HG02938 (cell line): ENCODE measurements around the gene PNLIPRP3.

Experiments
- ATAC-seq: cut with Tn5 transposase; IDR thresholded peaks from one replicate; pipeline ENCODE4 v1.9.1; 2021; ENCODE audit warnings: mild to moderate bottlenecking, moderate library complexity; ENCODE audit not compliant: unreplicated experiment

PNLIPRP3 gene

DNA sequence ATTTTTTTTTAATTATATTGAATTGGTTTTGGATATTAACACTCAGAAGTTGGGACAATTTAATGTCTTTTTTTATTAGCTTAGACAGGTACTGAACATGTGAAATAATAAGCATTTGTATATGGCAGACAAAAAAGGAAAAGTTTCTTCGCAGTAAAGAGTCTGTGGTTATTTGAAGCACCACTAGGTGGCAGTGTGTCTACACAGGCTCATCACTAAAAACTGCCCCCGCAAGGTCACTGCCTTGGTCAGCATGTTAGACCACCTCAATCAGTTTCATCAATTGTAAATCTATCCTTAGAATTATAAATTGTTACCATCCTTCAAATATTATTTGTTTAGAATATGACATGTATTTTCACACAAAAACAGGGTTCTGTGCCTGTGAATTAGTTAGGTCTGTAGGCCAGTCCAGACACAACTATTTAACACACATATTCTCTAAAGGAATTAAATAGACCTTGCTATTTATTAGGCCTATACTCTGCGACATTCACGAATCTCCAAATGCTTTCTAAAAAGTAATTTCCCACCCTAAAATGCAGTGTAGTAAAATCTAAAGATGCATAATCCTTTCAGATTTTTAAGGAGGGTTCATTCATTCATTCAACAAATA, 17.0 kb downstream of the PNLIPRP3 start:
- ATAC-seq, result peak; percentile 90

DNA sequence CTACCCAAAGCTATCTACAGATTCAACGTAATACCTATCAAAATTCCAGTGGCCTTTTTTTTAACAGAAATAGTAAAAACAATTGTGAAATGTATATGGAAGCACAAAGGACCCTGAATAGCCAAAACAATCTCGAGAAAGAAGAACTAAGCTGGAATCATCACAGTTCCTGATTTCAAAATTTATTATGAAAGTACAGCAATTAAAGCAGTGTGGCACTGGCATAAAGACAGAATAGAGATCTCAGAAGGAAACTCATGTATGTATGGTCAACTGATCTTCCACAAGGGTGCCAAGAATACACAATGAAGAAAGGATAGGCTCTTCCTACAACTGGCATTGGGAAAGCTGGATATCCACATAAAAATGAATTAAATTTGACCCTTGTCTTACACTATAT, 23.2 kb downstream of the PNLIPRP3 start:
- no peak for ATAC-seq

DNA sequence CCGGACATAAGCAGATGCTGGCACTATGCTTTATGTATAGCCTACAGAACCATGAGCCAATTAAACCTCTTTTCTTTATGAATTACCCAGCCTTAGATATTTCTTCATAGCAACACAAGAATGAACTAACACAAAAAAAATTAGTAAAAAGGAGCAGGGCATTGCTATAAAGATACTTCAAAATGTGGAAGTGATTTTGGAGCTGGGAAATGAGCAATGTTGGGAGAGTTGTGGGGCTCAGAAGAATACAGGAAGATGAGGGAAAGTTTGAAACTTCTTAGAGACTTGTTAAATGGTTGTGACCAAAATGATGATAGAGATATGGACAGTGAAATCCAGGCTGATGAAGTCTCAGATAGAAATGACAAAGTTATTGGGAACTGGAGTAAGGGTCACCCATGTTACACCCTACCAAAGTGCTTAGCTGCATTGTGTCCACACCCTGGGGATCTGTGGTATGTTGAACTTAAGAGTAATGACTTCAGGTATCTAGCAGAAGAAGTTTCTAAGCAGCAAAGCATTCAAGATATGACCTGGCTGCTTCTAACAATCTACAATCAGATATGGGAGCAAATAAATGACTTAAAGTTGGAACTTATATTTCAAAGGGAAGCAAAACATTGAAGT, 24.2 kb downstream of the PNLIPRP3 start:
- no peak for ATAC-seq

DNA sequence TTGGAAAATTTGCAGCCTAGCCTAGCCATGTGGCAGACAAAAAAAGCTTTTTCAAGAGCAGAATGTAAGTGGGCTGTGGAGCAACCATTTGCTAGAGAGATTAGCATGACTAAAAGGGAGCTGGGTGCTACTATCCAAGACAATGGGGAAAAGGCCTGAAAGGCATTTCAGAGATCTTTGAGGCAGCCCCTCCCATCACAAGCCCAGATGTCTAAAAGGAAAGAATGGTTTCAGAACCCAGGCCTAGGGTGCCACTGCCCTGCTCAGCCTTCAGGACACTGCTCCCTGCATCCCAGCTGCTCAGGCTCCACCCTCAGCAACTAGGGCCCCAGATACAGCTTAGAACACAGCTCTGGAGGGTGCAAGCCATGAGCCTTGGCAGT, 24.7 kb downstream of the PNLIPRP3 start:
- ATAC-seq, result no peak

DNA sequence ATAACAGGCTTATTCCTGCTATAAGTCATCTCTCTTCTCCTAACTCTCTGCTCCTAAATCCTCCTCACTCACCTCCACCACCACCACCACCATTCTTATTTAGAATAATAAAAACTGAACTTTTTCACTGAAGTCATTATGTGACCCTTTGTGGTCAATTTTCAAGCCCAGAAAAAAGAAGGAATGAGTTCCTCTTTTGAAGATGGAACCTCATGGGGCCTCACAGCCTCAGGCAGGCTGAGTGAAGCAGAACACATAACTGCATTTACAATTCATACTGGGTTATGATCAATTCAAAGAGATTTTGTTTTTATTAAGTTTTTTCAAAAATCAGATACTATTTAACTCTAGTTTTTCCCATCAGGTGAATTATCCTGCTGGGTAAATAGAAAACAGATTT, 29.8 kb downstream of the PNLIPRP3 start:
- no peak for ATAC-seq

DNA sequence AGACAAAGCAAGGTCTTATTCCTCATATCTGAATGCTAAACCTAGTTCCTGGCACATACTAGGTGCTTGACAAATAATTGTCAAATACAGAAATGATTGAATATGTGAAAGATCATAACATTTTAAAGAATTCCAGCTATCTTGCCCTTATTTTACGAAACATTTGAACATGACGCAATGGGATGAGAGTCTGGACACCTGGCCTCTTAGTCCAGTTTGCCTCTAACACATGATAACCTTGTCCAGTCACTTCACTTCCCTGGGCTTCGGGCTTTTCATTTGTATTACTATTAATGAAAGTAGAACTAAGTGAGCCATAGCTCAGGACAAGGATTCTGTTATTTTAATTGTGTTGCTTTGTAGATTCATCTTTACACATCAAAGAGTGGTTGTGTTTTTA, 32.6 kb downstream of the PNLIPRP3 start:
- no peak for ATAC-seq

DNA sequence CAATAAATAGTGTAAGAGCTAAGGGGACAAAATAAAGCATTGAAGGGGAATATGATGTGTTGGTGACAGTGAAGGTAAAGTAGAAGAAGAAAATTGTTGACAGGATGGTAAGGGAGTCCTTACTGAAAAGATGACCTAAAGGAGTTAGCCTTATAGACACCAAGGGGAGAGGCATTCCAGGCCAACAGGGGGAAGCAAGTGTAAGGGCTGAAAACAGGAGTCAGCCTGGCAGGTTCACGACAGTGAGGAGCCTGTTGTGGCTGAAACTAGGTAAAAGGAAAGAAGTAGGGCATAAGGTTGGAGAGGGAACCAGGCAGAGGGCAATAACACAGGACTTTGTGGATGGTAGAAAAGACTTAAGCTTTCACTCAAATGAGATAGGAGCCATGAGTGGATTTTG, 34.0 kb downstream of the PNLIPRP3 start:
- ATAC-seq, result no peak

DNA sequence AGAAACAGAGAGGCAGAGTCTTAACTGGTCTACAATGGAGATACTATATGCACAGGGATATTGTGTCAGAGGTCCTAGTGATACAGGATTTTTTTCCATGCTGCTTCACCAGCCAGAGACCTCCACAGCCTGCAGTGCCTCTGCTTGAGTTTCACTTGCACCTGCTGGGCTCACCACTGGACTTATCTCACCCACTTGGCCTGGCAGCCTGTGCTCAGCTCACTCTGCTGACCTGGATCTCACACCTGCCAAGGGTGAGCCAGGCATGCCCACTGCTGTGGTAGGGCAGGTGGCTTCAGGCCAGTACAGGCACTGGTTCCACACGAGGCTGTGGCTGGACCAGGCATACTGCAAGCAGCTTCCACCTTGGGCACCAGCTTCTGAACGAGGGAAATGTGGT, 36.6 kb downstream of the PNLIPRP3 start:
- no peak for ATAC-seq

DNA sequence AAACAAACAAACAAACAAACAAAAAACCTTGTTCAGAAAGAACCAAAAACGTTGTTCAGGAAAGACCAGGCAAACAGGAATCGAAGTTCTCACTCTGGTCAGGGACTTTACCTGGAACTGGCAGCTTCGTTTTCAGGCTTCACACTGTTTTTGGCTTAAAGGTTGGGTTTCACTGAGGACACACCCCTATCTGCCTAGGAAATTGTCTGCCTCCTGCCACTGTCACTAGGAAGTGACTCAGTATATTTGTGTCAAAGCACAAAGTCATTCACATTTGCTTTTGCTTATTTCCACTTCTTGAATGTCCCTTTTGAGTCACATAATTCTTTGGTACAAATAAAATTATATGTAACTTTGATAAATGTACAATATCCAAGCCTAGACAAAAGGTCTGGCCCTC, 37.9 kb downstream of the PNLIPRP3 start:
- ATAC-seq, result no peak

DNA sequence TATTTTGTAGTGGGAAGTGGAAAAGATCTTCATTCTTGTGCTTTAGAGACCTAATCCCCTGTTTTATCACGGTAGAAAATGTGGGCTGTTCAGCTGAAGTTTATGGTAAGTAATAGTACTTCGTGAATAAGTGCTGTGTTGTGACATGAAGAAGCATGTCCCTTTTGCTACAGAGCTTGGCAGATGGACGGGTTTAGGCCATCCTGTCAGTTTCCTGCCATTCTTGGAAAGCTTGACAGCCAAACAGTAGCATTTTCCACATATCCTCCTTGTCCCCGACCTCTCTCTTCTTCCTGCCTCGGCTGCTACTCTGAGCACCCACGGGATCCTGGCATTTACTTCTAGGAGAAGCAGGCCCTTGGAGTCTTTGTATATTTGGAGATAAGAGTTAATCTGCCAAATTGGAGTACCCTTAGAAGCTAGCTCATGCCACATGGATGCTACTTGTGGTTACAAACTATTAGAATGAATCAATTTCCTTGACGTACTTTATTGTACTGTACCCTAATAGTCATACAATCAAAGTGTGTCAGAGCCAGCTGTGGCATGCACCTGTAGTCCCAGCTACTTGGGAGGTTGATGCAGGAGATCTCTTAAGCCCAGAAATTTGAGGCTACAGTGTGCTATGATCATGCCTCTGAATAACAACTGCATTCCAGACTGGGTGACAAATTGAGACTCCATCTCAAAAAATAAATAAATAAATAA, 39.2 kb downstream of the PNLIPRP3 start:
- ATAC-seq, result no peak

DNA sequence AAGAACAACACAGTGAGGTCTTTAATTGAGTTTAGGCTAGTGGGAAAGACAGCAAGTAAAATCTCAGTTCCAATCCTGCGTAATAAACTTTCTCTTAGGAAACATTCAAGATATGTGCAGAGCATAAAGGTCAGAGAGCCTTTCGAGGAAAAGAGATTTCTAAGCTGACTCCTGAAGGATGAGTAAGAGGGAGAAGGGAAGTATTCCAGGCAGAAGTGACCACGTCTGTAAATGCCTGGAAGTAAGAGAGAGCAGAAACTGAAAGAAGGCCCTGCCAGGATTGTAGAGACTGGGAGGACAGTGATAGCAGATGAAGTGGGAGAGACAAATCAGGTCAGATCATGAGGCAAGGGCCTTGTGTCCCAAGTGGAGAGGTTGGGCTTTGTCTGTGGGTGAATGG, 41.8 kb downstream of the PNLIPRP3 start:
- ATAC-seq, result no peak

DNA sequence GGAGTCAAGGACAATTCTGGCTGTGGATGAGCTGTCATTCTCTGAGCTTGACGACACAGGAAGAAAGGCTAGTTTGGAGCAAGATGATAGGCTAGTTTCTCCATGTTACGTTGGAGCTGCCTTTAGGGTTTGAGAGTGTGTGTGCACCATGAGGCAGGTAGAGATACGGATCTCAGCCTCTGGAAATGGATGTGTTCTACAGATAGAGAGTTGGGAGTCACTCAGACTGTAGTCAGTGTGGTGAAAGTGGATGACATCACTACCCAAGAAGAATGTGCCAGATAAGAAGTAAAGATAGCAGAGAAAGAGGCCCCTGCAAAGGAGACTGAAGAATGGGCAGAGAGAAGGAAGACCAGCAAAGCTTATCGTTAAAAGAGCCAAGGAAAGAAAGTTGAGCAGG, 42.4 kb downstream of the PNLIPRP3 start:
- no peak for ATAC-seq

DNA sequence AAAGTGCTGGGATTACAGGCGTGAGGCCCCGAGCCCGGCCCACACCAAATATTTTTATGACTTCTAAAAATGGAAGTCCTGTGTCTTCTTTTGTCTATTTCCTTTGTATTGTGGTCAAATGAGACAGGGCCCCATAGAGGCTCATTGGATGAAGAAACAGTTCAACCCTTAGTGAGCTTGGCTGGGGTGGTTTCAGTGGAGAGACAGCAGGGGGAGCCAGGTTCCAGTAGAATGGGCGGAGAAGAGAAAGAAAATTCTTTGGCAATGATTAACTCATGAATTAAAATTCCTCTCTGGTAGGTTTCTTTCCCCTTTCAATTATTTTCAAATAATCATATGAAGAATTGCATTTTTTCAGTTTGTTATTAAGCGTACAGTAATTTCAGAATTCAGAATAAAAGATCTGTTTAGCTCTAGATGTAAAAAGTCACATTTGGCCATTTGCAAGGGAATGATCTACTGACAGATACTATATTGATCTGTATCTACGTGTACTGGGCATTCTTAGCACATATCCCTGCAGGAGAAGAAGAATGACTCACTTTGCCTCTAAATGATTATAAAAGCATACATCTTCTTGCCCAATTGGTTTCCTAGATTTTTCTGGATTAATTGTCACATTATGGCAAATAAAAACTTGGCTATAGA, 43.2 kb downstream of the PNLIPRP3 start:
- ATAC-seq, result no peak

DNA sequence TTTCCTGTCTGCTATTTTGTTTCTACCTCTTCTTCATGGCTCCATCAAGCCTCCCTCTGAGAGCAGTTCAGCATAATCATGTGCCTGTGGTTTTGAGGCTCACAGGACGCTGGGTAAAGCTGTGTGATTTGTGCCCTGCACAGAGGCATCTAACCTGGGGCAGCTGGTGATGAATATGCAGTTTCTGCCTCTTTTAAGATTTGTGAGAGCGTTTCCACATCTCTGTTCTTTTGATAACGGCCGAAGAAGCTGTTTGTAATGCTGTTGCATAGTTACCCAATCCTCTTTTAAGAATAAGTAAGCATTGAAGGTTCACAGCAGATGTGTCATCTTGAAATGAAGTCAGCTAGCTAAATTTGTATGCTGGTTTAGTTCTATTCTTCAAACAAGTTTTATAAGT, 45.2 kb downstream of the PNLIPRP3 start:
- ATAC-seq, result no peak

DNA sequence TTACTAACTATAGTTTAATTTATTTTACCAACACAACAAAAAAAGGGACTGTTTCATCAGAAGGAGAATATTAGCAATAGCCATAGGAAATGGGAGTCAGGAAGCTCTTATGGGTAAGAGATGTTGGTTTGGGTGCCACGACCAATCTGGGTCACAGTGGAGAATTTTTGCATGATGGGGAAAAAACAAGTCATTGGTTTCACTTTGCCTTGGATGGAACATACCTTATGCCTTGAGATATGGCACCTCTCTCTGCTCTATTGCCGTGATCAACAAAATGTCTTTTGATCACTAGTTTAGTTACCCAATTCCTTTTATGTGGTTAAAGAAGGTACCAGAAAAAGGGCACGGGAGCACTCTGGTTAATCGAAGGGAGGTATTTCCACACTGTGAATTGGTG, 48.2 kb downstream of the PNLIPRP3 start:
- no peak for ATAC-seq

DNA sequence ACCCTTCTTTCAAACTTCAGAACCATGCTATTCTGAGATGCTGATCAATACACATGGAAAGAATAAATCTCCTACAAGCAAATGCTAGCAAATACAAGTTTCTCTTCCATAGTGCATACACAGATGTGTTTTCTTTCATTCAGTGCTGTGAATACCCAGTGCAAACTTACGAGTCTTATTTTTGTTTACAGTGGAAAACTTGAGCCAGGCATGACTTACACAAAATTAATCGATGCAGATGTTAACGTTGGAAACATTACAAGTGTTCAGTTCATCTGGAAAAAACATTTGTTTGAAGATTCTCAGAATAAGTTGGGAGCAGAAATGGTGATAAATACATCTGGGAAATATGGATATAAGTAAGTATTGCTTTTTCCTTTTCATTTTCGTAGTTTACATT, 48.8 kb downstream of the PNLIPRP3 start:
- ATAC-seq, result no peak

DNA sequence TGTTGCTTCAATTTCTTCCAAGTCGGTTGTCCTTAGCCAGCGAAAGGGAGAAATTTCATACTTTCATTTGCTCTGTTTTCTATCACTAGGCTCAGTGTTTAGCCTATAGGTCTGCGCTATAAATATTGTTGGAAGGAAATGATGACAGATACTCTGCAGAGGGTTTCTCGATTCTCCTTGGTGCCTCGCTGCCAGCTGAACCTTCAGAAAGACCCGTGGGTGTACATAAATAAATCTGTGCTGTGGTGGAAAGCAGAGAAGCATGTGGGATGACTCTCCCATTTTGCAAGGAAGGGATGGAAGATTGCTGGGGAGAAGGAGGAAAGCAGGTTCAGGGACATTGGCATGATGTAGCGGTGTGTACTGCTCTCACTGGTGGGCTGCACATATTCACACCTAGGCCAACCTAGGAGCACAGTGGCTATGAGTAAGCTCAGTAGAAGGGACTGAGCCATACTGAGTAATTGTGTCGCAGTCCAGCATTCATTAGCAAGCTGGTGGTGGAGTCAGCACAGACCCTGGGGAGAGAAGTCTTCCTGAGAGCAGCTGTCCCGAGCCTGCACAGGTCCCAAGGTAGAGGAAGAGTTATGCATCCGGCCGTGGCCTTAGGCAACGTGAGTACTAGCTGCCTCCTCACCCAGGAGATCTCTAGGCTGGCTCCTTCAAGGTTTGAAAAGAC, 50.5 kb downstream of the PNLIPRP3 start:
- ATAC-seq, result no peak

DNA sequence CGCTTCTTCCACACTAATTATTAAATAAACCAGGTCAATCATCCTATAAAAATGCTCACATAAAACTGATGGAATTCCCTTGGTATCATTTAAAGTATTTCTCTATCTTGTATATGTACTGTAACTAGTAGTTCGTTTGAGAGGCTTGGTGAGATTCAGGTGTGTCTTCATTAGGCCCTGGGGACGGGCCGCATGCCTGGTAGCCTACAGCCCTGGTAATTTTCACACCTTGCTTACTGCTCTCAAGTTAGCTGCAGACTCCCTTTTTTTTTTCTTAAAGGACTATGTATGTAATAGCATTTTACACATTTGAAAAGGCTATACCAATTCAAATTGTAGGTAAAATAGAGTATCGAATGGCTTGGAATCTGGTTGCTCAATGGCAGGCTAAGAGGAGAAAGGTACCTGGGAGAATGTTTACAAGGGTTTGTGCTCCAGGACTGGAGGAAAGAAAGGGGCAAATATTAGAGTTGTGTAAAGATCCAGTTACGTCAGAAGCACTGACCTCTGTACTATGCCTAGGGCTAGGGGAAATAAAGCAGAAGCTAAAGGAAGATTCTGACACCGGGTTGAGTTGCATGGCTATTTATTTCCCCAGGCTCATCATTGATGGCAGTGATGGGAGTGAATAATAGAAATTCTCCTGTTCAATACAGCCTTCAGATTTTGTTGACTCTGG, 59.3 kb downstream of the PNLIPRP3 start:
- no peak for ATAC-seq

DNA sequence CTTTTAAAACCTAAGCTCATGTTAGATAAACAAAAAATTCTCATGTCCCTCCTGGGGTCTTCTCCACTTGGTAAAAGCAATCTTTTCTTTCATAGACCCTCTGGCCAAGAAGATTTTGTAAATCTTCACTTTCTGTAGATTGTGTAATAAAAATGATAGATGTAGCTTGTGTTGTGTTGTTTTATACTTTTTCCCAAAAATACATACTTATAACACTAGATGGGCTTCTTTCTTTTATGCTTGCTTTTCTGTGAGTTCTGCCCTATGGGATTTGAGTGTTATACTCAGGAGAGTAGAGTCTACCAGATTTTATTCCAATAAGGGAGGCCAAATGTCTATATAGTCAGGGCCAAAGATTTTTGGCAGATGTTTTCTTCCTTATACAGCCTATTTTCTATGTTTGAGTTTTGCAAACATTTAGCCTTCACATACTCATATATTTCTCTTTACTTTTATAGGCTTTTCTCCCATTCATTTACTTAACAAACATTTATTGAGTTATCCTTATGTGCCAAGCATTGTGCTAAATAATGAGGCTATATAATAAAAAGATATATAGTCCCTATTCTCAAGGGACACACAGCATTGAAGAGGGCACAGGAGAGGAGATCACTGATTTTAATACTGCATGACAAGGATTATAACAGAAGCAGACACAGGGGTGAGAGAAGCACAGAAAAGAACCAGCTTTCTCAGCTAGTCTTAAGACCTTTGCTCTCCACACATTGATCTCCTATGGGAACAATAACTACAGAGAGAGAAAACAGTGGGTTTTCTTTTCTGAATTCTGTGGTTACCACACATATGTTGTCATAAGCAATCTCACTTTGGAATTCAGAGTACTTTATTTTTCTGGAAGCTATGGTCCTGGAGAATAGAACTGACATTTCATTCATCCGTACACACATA, 60.1 kb downstream of the PNLIPRP3 start:
- no peak for ATAC-seq

DNA sequence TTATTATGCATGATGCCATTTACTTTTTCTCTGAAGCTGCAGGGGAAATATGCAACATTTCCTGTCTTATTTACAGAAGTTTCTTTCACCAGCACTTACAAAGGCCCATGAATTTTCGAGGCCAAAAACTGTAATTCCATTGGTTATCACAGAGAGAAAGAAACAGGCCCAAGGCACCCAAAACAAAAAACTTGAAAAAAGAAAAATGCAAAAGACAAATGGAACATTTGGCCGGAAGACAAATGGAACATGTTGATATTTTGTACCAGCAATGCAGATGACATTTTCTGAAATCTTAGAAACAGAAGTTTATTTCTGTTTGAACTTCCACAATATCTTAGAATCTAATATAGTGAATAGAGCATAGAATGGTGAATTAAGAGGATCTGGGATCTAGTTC, 61.8 kb downstream of the PNLIPRP3 start:
- no peak for ATAC-seq
